GM23248 (cell line): ENCODE data around the gene KLK2.

Experiments
- EZH2 ChIP-seq: fragments of 200-600 bp; sonication (generic); IDR thresholded peaks from 2 replicates; pipeline ENCODE4 v1.6.1; 2018; ENCODE audit warnings: antibody characterized with exemption, mild to moderate bottlenecking; ENCODE audit not compliant: insufficient read depth, poor library complexity, severe bottlenecking
- EZH2phosphoT487 ChIP-seq: fragments of 200-600 bp; sonication (generic); IDR thresholded peaks from 2 replicates; pipeline ENCODE4 v1.6.1; 2018; ENCODE audit warnings: antibody characterized with exemption, moderate library complexity, mild to moderate bottlenecking, low read depth; ENCODE audit not compliant: insufficient read depth

GRCh38 chr19:50876456-50876855, 3.2 kb downstream of the KLK2 start:
- TF ChIP-seq EZH2: no peak
- TF ChIP-seq EZH2phosphoT487: no peak
